Measurements from ENCODE around the gene TMEM163. TPM values are rescaled to one million over a fixed set of nuclear protein-coding genes. Genes with fewer than 3 reads are reported as not detected.

Gene TMEM163
- total and polyA plus RNA-seq, 8 donors, result 0.58 to 16.7 (median 3.2) TPM; not detected in 1

- Histone ChIP-seq H3K9me3 (no peaks in the 10 kb centered on the region), H3K27me3 (peaks cover 0 to 4% (median 0%) of the 10 kb centered on the region in 3 donors), H3K27ac (no peak overlapping the region), H3K36me3 (peaks cover 0 to 24% (median 13%) of the 10 kb centered on the region in 4 donors), H3K4me3 (no peak overlapping the region), H3K4me1 (peaks cover 7 to 19% (median 10%) of the 10 kb centered on the region in 4 donors)
- intact Hi-C loops (cut with DNase I; ENCODE audit: low total_unique reads), result loop anchor here (10.0 kb wide), 1 partner anchor 344 kb away; no protein-coding TSS in a partner anchor
- no peak for DNase-seq
- WGBS, 5 donors, result 90 to 95% (median 93%) methylated on average over 10 of the region's 10 CpGs
- TF ChIP-seq EP300 (IDR thresholded peaks at IDR 0.05) (no peak), POLR2A (IDR thresholded peaks at IDR 0.05) (no peak), CTCF (IDR thresholded peaks at IDR 0.05) (no peak), POLR2AphosphoS5 (IDR thresholded peaks at IDR 0.05) (no peak)
These were observed 259.9 kb downstream of the TMEM163 start for GRCh38 chr2:134458950-134459349.

GRCh38 chr2:134458473-134458853 lies 260.3 kb downstream of the TMEM163 start:
- WGBS, 5 donors, result 92 to 94% (median 93%) methylated on average over 6 of the region's 6 CpGs
- intact Hi-C loops (cut with DNase I; ENCODE audit: low total_unique reads), result loop anchor here (10.0 kb wide), 1 partner anchor 344 kb away; no protein-coding TSS in a partner anchor
- Histone ChIP-seq H3K27ac (peak overlapping the region in 2 of 5 donors; percentile 33 to 44), H3K9me3 (no peaks in the 10 kb centered on the region), H3K36me3 (peaks cover 0 to 28% (median 15%) of the 10 kb centered on the region in 4 donors), H3K4me3 (no peak overlapping the region), H3K27me3 (peaks cover 0 to 4% (median 0%) of the 10 kb centered on the region in 3 donors), H3K4me1 (peaks cover 7 to 19% (median 10%) of the 10 kb centered on the region in 4 donors)
- TF ChIP-seq CTCF (IDR thresholded peaks at IDR 0.05) (no peak), POLR2A (IDR thresholded peaks at IDR 0.05) (no peak), POLR2AphosphoS5 (IDR thresholded peaks at IDR 0.05) (no peak), EP300 (IDR thresholded peaks at IDR 0.05) (no peak)
- DNase-seq, result no peak

DNA sequence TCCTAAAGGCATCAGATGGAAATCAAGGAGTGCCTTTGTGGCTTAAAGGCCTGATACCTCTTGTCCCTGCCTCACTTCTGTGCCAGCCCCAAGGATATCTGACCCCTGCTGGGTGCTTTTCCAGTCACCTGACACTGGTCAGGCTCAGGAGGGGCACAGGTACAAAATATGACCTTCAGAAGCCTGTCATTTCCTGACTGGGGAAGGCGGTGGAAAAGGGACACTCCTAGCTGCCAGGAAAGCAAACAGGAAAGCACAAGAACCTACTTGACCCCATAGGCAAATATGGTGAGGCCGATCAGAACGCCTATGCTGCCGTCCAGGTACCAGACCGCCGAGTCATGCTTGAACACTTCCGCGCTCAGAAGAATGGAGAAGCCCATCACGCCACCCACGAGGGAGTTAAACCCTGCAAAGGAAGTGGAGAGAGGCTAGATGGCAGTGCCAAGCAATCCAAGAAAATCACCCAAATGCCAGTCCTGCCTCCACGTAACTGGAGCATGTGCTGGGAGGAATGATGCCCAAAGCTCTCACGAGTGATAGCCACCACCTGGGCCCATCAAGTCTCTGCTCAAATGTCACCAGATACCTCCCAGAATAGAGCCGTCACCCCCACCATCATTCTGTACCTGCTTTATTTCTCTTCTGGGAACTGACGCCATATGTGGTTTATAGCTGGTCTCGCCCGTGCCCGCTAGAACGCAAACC lies 260.9 kb downstream of the TMEM163 start:
- TF ChIP-seq POLR2AphosphoS5 (IDR thresholded peaks at IDR 0.05), result peak in 1 of 3 donors; percentile 69
- TF ChIP-seq EP300 (IDR thresholded peaks at IDR 0.05), result no peak
- H3K9me3 ChIP-seq, result no peaks in the 10 kb centered on the region
- peak in 1 of 2 donors; percentile 49 for DNase-seq
- H3K4me3 ChIP-seq, result no peak overlapping the region
- WGBS, 5 donors, result 51 to 77% (median 67%) methylated on average over 10 to 18 of the region's 18 CpGs
- H3K36me3 ChIP-seq, result peaks cover 0 to 28% (median 16%) of the 10 kb centered on the region in 4 donors
- H3K27ac ChIP-seq, result peak overlapping the region in 3 of 5 donors; percentile 33 to 51 (median 44)
- intact Hi-C loops (cut with DNase I; ENCODE audit: low total_unique reads), result loop anchor here (10.0 kb wide), 1 partner anchor 343 kb away; no protein-coding TSS in a partner anchor
- H3K27me3 ChIP-seq, result peaks cover 0 to 2% (median 0%) of the 10 kb centered on the region in 3 donors
- H3K4me1 ChIP-seq, result peaks cover 7 to 19% (median 10%) of the 10 kb centered on the region in 4 donors

GRCh38 chr2:134457353-134457752 lies 261.4 kb downstream of the TMEM163 start:
- 90 to 94% (median 92%) methylated on average over 7 of the region's 7 CpGs for WGBS, 5 donors
- intact Hi-C loops (cut with DNase I; ENCODE audit: low total_unique reads), result loop anchor here (10.0 kb wide), 1 partner anchor 343 kb away; no protein-coding TSS in a partner anchor
- DNase-seq, result peak in 1 of 2 donors; percentile 15
- Histone ChIP-seq H3K36me3 (peaks cover 0 to 28% (median 16%) of the 10 kb centered on the region in 4 donors), H3K27me3 (no peaks in the 10 kb centered on the region), H3K4me1 (peaks cover 7 to 19% (median 10%) of the 10 kb centered on the region in 4 donors), H3K4me3 (no peak overlapping the region), H3K27ac (peak overlapping the region in 3 of 5 donors; percentile 11 to 51 (median 33)), H3K9me3 (no peaks in the 10 kb centered on the region)
- TF ChIP-seq EP300 (IDR thresholded peaks at IDR 0.05) (no peak), POLR2A (IDR thresholded peaks at IDR 0.05) (no peak), POLR2AphosphoS5 (IDR thresholded peaks at IDR 0.05) (no peak), CTCF (IDR thresholded peaks at IDR 0.05) (no peak)

Data from stomach (tissue), 9 donors.